CD4-positive, alpha-beta T cell treated with Interferon gamma for 1 hour (primary cell): ENCODE results near the gene PITPNC1.
"Not testable (repeated sequence)": the region's sequence is repeated elsewhere in the genome, so short reads cannot be mapped to it uniquely, and the experiment has no call there.

Experiments used
- DNase-seq: peaks from one replicate; pipeline ENCODE4 v3.0.0-alpha.2; 2020

PITPNC1 gene

DNA sequence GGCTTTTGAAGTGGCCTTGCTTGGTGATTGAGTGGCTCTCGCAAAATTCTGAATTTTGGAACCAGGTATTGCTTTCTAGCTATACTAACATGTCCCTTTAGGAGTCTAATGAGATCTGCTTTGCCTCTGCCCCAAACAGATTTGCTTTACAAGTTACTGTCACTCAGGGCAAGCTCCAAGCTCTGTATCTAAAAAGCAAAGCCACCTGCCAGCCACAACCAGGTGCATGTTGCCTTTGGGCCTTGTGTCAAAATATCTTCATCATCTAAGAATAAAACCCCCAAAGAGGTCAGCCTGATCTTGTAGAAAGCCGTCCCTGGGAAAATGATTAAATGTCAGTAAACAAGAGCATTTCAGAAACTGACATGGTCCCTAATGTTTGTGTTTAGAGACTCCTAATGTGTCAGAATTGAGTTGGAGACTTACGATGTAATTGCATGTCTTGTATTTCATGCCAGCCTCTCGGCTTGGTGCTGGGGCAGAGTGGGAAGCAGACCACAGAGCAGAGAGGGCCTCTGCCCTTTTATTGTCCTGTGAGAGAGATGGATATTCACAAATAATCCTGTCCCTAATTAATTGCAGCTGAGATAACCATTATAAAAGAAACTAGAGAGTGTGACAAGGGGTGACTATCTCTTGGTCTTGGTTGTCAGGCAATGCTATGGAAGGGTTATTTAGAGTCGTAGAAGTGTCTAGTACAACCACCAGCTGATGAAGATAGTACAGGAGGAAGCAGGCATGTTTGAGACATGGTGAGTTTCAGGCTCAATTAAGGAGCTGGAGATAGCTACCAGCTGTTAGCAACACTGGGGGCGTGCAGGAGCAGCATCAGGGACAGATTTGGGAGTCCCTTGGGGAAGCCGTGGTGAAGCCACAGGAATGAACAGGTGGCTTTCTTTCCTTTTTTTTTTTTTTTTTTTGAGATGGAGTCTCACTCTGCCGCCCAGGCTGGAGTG lies 90.7 kb downstream of the PITPNC1 start:
- DNase-seq, result no peak

DNA sequence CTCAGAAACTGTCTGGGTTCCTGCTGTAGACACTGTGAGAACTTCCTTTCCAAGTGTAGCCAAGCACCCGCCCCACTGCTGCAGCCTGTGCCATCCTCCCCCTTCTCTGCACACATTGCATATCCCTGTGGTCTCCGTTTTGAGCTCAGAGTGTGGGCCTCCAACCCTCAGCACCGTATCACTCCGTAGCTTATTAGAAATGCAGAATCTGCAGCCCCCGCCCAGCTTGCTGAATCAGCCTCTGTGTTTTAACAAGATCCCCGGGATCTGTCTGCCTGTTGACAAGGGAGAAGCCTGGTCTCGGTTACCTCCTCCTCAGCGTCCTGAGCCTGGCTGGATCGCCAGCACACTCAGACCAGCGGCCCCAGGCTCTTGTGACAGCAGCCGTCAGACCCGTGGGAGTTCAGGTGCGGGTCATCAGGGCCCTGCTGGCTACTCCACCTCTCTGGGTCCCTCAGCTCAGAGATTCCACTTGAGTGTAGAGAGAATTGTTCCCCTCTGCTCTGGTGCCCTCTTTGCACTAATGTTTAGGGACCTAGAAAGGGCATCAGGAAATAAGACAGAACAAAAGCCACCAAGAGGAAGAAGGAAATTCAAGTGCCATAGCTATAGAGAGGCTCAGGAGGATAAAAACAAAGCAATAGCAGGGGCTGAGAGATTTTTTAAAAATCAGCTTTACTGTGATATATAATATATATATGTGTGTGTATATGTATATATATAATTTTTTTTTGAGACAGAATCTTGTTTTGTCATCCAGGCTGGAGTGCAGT lies 92.3 kb downstream of the PITPNC1 start:
- DNase-seq, result no peak

DNA sequence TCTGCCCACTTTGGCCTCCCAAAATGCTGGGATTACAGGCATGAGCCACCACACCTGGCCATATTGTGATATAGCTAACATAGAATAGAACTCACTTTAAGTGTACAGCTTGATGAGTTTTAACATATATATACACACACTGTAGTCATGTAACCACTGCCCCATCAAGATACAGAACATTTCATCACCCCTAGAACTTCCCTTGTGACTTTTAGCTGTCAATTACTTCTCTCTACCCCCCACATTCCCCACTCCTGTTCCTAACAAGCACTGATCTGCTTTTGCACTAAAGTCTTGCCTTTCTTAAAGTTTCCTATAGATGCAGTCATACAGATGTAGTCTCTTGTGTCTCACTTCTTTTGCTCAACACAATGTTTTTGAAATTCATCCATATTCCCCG lies 93.1 kb downstream of the PITPNC1 start:
- no peak for DNase-seq

DNA sequence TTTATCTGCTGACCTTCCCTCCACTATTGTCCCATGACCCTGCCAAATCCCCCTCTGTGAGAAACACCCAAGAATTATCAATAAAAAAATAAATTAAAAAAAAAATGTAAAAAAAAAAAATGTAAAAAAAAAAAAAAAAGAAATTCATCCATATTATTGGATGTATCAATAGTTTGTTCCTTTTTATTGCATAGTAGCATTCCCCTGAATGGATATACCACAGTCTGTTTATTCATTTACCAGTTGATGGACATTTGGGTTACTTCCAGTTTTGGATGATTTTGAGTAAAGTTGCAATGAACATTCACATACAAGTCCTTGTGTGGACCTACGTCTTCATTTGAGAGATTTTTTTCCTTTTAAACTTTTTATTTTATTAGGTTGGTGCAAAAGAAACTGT lies 94.0 kb downstream of the PITPNC1 start:
- DNase-seq, result no peak

DNA sequence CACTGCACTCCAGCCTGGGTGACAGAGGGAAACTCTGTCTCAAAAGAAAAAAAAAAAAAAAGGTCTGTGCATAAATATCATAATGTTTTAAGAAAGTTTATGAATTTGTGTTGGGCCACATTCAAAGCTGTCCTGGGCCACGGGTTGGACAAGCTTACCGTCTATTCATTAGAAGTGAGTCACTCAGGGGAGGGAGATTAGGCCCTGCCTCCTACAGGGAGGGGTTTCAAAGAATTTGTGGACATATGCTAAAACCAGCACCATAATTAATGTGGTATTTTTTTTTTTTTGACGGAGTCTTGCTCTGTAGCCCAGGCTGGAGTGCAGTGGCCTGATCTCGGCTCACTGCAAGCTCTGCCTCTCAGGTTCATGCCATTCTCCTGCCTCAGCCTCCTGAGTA lies 95.5 kb downstream of the PITPNC1 start:
- DNase-seq, result not testable (repeated sequence)

DNA sequence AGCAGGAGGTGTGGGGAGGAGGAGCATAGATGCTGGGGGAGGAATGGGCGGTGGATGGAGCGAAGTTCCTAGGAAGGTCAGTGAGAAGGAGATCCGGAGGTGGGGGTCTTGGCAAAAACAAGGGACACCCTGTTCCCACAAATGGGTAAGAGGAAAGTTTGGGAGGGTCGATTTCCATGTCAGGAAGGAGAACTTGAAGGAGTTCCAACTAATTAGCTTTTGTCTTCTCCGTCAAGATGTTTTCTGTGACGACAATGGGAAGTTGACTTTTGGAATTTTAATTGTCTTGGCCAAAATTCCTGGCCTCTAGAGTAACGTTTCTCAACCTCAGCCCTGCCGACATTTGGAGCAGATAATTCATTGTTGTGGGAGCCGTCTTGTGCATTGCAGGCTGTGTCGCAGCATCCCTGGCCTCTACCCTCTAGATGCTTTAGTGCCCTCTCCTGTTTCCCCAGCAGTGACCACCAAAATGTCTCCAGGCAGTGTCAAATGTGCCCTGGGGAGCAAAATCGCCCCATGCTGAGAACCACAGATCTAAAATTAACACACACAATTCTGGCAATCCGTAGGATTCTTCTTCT lies 97.1 kb downstream of the PITPNC1 start:
- no peak for DNase-seq

DNA sequence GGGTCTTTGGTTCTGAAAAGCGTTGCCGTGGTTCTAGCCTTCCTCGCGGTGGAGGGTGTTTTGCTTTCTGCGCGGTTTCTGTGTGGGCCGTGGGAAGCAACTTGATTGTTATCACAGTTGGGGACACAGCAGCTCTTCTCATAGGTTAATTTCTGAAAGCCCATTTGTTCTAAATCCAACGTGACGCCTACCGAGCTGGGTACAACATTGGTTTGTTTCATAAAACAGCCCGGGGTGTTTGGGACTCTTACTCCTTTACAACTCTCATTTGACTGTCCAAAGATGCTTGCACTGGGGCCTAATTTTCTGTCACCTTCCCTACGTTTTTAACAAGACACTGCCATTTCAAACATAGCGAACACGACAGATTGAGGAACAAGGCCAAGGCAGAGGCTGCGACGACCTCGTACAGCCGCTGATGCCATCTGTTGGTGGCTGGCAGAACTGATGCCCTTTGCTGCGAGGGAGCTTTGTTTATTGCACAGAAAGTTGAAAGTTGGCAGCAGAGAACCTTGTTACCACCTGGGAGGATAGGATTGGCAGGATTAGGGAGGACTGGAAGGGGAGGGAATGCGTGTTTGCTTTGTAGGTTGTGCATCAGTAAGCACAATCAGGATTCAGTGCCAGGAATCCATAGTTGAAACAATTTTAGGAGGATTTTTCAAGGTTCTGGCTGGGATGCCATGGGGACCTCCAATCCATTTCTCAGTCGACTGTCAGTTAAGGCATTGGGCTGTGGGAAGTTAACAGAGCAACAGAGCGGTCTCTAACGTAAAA lies 98.3 kb downstream of the PITPNC1 start:
- DNase-seq, result peak; percentile 83

DNA sequence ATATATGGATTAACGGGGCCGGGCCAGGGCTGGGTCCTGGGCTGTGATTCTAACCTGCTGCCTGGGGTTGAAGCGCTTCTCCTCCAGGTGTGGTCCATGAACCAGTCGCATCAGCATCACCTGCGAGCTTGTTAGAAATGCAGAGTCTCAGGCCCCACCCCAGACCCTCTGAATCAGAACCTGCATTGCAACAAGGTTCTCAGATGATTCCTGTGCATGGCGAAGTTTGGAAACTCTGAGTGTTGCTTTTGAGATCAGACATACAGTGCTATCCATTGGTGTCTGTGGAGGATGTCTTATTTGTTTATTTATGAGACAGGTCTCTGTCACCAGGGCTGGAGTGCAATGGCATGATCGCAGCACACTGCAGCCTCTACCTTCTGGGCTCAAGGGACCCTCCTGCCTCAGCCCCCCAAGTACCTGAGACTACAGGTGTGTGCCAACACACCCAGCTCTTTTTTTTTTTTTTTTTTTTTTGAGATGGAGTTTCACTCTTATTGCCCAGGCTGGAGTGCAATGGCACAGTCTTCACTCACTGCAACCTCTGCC lies 99.8 kb downstream of the PITPNC1 start:
- no peak for DNase-seq

DNA sequence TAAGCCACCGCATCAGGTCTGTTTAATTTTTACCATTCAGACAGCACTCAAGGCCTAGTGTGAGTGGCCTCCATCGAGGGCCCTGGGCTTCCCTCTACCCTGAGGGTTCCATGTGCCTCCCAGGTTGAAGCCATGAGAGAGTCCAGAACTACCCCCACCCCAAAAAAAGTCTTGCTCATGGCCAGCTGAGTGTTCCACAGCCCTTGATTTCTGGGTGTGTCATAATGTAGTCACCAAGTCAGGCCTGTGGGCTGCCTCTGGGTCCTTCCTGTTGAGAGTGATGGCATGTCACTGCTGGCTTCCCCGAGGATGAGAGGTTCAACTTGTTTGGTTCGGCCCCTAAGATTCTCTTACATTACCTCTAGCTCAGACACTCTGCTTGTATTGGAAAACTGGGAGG lies 100.6 kb downstream of the PITPNC1 start:
- peak; percentile 38 for DNase-seq

DNA sequence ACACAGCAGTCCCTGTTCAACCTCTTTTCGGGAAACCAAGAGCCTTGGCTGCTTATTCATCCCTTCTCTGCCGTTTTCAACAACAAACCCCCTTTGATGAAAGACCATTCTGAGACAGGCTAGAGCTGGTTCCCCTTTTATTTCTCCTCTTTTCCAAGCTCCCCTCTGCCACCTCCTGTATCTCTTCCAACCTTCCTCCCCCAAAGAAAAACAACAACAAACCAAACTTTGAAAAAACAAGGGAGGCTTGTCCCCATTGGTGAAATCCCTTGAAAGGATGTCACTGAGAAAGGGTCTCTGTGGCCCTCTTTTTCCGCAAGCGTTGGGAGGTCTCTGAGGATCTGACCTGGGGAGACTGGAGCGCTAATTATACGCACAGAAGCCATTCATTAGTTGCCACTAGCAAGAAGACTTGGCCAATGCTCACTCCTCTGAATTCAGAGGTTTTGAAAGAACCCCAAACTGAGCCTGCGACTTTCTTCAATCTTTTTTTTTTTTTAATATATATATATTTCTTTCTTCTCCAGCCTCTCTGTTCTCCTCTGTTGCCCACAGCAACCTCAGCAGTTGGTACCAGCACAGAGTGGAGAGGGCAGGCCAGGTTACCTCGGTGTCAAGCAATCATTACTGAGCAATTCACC lies 101.4 kb downstream of the PITPNC1 start:
- peak; percentile 23 for DNase-seq

DNA sequence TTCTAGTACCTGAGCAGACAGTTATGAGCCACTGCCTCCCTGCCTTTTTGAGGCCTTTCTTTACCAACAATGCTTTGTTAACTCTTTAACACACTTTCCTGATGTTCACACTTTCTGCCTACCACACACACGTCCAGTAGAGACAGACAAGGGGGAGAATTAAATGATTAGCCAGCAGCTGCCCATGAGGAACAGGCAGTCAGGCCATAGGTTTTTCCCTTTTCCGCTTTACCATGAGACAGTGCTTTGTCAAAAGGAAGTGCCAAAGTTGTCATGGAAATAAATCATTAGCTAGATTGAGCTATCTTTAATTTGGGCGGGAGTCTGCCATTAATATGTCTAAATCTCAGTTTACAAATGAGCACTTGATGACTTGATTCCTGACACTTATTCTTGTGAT lies 102.1 kb downstream of the PITPNC1 start:
- DNase-seq, result no peak

DNA sequence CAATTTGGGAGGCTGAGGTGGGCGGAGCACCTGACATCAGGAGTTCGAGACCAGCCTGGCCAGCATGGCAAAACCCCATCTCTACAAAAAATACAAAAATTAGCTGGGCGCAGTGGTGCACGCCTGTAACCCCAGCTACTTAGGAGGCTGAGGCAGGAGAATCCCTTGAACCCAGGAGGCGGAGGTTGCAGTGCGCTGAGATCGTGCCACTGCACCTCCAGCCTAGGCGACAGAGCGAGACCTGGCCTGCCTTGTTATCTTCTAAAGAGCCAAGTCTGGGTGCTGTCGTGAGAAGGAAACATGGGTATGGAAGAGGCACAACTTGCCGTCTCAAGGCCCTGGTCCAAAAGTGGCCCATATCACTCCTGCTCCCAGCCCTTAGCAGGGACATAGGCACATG lies 103.9 kb downstream of the PITPNC1 start:
- DNase-seq, result not testable (repeated sequence)

DNA sequence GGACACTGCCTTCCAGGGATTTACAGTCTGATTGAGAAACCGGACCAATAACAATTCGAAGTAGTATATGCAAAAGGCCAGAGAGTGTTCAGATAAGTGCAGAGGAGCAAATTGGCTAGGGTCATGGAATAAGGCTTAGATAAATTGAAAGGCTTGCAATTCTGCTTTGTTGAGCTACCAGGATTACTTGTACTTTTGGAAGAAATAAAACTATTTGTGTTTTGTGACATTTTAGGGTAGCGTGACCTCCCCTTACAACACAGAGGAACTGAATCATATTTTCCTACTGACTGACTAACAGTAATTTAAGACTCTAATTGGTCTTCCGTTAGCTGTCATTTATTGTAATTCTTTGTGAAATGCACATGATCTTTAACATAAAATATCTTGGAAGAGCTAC lies 104.7 kb downstream of the PITPNC1 start:
- no peak for DNase-seq

DNA sequence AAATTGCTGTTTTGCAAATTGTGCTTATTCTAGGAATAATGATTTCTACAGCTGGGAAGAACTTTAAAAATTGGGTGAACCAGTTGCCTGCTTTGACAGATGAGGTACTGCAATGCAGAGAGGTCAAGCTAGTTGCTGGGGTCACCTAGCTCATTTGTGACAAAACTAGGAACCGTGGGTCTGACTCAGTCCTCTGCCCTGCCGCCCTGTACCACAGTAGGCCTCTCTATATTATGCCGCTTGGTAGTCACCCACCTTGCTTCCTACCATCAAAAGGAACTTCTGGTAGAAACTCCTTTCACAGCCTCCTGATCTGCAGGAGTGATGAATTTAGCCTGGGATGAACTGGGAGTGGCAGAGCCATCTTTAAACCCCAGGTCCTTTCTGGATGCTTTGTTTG lies 105.7 kb downstream of the PITPNC1 start:
- no peak for DNase-seq

DNA sequence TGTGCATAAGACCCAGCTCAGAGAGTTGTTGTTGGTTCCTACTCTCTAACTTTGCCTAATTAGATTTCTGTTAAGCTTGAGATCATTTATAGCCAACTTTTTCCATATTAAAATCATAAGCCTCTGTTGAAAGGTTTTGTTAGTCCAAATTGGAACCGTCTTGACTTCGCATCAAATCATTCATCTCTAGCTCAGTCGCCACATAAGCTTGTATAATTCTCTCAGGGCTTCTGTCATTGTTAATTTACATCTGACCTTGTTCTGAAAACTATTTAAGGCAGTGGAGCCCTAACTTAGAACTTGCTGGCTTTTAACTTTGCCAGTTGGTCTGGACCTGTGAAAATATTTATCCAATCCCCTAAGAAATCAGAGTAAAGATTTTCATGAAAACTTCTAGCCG lies 107.2 kb downstream of the PITPNC1 start:
- DNase-seq, result no peak

DNA sequence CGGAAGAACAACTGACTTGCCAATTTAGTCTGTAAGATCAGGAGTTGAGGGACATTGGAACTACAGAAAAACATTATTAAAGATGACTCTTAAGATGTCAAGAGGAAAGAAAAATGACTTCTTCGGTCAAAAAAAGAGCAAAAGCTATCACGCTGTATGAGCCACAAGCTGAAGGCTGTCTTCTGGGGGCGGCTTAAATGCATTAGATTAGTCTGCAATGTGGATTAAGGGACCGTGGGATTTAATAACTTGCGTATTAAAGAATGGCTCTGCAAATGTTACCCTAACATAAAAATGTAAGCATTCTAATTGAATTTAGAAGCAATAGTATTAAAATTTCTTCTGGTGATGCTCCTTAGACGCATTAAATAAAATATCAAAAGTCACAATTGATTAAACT lies 108.6 kb downstream of the PITPNC1 start:
- no peak for DNase-seq

DNA sequence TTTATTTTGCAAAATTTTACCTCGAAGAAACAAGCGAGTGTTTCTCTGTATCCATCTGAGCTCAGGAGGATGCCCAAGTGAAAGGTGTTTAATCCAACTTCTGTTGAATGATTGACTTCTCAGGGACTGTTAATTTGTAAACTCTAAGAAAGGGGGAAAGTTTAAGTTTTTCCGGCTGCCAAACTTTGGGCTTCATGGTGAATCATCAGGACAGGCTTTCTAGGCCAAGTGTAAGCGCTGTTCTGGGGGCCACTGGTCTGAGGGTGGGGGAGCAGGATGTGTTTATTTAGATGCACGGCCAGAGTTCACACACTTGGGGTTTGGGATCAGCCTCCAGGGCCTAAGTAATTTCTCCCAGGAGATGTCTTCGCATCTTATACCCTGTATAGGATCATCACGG lies 110.4 kb downstream of the PITPNC1 start:
- no peak for DNase-seq

DNA sequence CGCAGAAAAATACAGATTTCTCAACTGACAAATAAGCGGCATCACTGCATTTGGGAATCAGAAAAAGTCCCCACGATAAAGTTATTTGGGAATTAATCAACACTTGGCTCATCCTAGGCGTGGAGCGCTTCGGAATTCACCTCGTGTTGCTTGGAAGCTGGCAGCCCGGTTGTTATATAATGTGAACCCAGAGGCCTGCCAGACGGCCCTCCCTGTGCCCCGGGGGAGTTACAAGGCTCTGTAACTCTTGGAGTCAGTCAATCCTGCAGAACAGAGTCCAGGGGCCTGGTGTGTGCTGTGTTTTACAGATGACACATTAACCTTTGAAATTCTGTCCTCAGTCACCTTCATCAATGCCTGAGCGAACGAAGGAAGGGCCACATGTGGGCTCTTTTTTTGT lies 111.1 kb downstream of the PITPNC1 start:
- DNase-seq, result no peak

DNA sequence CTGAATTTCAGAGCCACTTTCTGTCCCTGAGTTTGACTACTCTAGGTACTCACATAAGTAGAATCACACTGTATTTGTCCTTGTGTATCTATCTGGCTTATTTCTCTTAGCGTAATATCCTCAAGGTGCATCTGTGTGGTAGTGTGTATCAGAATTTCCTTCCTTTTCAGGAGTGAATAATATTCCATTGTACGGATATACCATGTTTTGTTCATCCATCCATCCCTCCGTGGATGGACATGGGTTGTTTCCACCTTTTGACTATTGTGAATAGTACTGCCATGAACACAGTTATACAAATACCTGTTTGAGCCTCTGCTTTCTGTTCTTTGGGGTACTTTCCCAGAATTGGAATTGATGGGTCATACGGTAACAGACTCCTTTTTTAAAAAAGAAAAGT lies 111.7 kb downstream of the PITPNC1 start:
- no peak for DNase-seq

DNA sequence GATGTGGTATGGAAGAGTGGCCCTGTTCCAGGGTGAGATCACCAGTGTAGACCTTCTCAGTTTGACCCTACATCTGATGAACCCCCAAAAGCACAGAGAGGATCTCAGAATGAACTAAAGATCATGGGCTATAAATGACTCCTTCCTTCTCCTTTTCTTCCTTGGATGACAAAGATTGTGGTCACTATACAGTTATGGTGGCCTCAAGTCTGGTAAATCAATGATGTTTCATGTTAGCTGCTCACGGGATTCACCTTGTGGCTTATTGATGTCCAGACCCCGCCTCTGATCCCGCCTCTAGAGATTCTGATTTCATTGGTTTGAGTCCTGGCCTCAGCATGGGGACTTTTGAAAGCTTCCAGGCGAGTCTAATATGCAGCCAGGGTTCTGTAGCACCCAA lies 112.2 kb downstream of the PITPNC1 start:
- no peak for DNase-seq

DNA sequence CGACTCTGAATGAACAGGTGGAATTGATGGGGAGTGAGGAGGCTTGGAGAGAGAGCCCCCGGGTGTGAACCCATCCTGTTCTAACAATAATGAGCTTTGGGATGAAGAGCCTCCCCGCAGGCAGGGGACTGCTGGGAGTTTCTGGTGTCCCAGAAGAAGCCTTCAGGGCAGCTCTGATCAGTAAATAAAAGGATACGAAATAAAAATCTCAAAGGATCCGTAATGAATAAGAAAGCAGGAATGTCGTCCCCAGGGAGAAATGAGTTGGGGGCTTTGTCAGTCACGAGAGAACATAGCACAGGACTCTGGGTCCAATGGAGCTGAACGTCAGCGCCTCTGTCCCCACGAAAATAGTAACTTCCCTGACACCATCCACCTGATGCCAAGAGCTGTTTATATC lies 113.4 kb downstream of the PITPNC1 start:
- no peak for DNase-seq

DNA sequence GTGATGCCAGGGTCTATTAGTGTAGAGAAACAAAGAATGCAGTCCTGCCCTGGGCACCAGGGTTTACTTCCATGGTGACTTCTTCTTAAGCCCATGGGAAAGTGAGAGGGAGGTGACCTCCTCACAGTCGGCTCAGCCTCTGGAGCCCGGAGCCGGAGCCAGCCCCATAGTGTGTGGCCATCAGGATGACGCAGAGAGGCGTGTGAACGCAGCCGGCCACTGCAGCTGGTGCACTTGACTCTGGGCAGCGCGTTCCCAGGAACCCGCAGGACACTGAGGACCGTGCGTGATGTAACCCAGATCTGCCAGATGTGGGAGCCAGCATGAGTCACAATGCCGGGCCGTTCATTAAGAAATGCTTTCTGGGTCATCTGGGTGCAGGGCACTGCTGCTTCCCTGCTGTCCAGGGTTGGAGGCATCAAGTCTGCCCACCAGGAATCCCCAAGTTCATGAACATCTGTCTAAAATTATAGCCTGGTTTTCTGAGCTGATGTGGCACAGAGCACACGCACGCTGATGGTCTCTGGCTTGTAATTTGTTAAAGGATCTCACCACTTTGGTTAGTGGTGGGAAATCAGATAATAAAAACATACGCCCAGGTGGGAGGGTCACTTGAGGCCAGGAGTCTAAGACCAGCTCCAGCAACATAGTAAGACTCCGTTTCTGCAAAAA lies 114.1 kb downstream of the PITPNC1 start:
- DNase-seq, result peak; percentile 53
